Esophagus squamous epithelium (tissue), 4 donors: ENCODE data around the gene AIP.

Experiments used
- POLR2A ChIP-seq, 4 donors: fragments of 450-650 bp; IDR thresholded peaks; one replicate each; pipeline ENCODE4 v1.6.1; 2017; ENCODE audit warnings: antibody characterized with exemption in 4 of 4, mild to moderate bottlenecking in 4 of 4, moderate library complexity in 3 of 4
- TF ChIP-seq, protein P1 (sequence below), 6 experiments: fragments of 450-650 bp in 4 of 6; fragments of 200-600 bp in 2 of 6; sonication (generic) in 2 of 6; IDR thresholded peaks; one replicate each; pipeline ENCODE4 v1.5.1; 2016 to 2019; ENCODE audit warnings: antibody characterized with exemption in 6 of 6, mild to moderate bottlenecking in 4 of 6, moderate library complexity in 4 of 6

DNA sequence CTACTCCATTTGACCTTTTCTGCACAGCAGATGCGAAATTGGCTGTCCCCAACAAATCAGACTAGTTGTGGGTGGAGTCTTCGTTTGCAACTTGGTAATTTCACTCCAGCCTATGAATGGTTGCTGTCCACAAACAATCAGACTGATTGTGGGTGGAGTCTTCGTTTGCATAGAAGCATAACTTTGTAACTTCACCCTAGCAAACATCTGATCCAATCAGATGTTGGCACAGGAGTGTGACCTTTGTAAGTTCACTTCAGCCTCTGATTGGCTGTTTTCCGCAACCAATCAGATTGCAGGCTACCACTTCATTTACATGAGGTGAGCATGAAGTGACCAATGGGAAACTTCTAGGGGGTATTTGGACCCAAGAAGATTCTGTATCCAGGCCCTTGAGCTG is 56.7 kb downstream of the AIP start:
- TF ChIP-seq, protein P1, sequence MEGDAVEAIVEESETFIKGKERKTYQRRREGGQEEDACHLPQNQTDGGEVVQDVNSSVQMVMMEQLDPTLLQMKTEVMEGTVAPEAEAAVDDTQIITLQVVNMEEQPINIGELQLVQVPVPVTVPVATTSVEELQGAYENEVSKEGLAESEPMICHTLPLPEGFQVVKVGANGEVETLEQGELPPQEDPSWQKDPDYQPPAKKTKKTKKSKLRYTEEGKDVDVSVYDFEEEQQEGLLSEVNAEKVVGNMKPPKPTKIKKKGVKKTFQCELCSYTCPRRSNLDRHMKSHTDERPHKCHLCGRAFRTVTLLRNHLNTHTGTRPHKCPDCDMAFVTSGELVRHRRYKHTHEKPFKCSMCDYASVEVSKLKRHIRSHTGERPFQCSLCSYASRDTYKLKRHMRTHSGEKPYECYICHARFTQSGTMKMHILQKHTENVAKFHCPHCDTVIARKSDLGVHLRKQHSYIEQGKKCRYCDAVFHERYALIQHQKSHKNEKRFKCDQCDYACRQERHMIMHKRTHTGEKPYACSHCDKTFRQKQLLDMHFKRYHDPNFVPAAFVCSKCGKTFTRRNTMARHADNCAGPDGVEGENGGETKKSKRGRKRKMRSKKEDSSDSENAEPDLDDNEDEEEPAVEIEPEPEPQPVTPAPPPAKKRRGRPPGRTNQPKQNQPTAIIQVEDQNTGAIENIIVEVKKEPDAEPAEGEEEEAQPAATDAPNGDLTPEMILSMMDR (IDR thresholded peaks at IDR 0.05), result no peak
- no peak for TF ChIP-seq POLR2A (IDR thresholded peaks at IDR 0.05)
